Activated naive CD8-positive, alpha-beta T cell treated with anti-CD3 and anti-CD28 coated beads, Interleukin-2, amount 50 U/mL, for 24 hours (primary cell): ENCODE results near the gene EFNB3.

Source experiments
- ATAC-seq: fragments of 150-1000 bp; cut with Tn5 transposase; one replicate; pipeline ENCODE4 v1.10.0; 2021
- DNase-seq: peaks from one replicate; pipeline ENCODE4 v3.0.0; 2021
- H3K27ac Mint-ChIP-seq: one replicate; pipeline ENCODE4 v1.8.0; 2021; ENCODE audit warnings: mild to moderate bottlenecking, mixed read lengths
- H3K27me3 Mint-ChIP-seq: one replicate; pipeline ENCODE4 v1.8.0; 2021; ENCODE audit warnings: mixed read lengths
- H3K36me3 Mint-ChIP-seq: one replicate; pipeline ENCODE4 v1.8.0; 2021; ENCODE audit warnings: low read depth, mixed read lengths
- H3K4me1 Mint-ChIP-seq: one replicate; pipeline ENCODE4 v1.8.0; 2021; ENCODE audit warnings: mixed read lengths
- H3K4me3 Mint-ChIP-seq: one replicate; pipeline ENCODE4 v1.8.0; 2021; ENCODE audit warnings: mild to moderate bottlenecking, moderate library complexity, mixed read lengths
- H3K9me3 Mint-ChIP-seq: one replicate; pipeline ENCODE4 v1.8.0; 2021; ENCODE audit warnings: mixed read lengths

The EFNB3 gene

GRCh38 chr17:7755095-7755890, 50.3 kb downstream of the EFNB3 start:
- H3K4me3 Mint-ChIP-seq, result no peak overlapping the region
- no peaks in the 10 kb centered on the region for H3K36me3 Mint-ChIP-seq
- peaks cover 5% of the 10 kb centered on the region for H3K27me3 Mint-ChIP-seq
- H3K9me3 Mint-ChIP-seq, result no peaks in the 10 kb centered on the region
- no peak for DNase-seq
- no peaks in the 10 kb centered on the region for H3K4me1 Mint-ChIP-seq
- no peak for ATAC-seq
- H3K27ac Mint-ChIP-seq, result no peak overlapping the region

- H3K9me3 Mint-ChIP-seq, result no peaks in the 10 kb centered on the region
- H3K27ac Mint-ChIP-seq, result no peak overlapping the region
- no peaks in the 10 kb centered on the region for H3K4me1 Mint-ChIP-seq
- no peak for DNase-seq
- no peak for ATAC-seq
- peaks cover 5% of the 10 kb centered on the region for H3K27me3 Mint-ChIP-seq
- H3K4me3 Mint-ChIP-seq, result no peak overlapping the region
- H3K36me3 Mint-ChIP-seq, result no peaks in the 10 kb centered on the region
These were observed 52.0 kb downstream of the EFNB3 start for GRCh38 chr17:7756968-7757367.
